Measurements from ENCODE around the gene MIAT.

DNA sequence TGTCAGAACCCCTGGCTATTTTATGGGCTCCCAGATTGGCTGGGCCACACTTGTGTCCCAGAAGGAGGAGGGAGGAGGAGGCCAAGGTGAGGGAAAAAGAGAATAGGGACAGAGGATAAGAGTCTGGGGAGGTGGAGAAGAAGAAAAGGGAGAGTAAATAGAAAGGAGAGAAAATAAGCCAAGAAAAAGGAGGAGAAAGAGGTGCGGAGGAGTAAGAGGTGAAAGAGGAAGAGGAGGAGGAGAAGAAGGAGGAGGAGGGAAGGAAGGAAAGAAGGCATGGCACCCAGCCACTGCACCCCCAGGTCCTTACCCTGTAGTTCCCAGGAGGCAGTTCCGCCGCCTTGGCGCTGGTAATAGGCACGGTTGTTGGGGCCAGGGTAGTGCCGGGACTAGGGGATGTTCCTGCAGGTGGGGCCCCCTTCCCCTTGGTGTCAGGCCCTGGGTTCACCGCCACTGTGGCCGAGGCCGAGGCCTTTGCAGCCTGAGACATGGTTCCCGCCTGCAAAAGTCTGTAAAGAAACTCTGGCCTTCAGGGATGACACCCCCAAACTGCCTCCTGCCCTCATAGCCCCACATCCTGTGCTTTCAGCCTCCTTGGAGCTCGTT is 41.5 kb upstream of the MIAT start:
- no peak for TF ChIP-seq POLR2A (IDR thresholded peaks at IDR 0.05; ENCODE audit: low read length)
- TF ChIP-seq GATA1 (IDR thresholded peaks at IDR 0.05; ENCODE audit: low read depth, low read length): no peak

All from erythroblast (primary cell).